ENCODE results near the gene SPARCL1.

Gene SPARCL1

DNA sequence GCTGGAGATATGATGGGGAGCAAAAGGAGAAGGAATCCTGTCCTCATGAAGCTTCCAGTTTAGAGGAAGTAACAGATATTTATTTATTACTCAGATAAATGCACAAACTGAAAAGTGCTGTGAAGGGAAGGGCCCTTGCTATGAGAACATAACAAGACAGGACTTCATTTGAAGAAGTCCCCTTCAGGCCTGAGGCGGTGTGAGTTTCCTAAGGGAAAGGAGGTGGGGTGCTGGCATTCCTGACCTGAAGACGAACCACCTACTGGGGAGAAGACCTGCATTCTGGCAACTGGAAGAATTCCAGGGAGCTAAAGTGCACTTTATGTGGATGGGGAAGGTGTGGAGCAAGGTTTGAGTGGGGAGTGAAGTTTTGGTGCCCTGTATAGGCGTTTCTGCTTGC, 15.9 kb upstream of the SPARCL1 start:
- no peaks in the 10 kb centered on the region for H3K9me3 ChIP-seq (ENCODE audit: insufficient read depth, low read length)
- no peak overlapping the region for H3K27ac ChIP-seq (ENCODE audit: low read depth, low read length)
- no peaks in the 10 kb centered on the region for H3F3A ChIP-seq (ENCODE audit: insufficient read depth)
- H3K4me3 ChIP-seq (ENCODE audit: insufficient read depth, low read length, poor library complexity, severe bottlenecking): no peak overlapping the region
- no peaks in the 10 kb centered on the region for H3K79me2 ChIP-seq (ENCODE audit: insufficient read depth, low read length)
- H3K9ac ChIP-seq (ENCODE audit: low read length): no peak overlapping the region
- no peak overlapping the region for H3K4me2 ChIP-seq (ENCODE audit: low read depth, low read length, poor library complexity, severe bottlenecking)
- H3K27me3 ChIP-seq (ENCODE audit: low read length): no peaks in the 10 kb centered on the region
- H4K20me1 ChIP-seq (ENCODE audit: low read depth, low read length): no peaks in the 10 kb centered on the region
- no peaks in the 10 kb centered on the region for H3K9me2 ChIP-seq (replicated peaks; ENCODE audit: insufficient read depth, low read length)
- H2AFZ ChIP-seq (ENCODE audit: low read depth, low read length, severe bottlenecking): no peak overlapping the region
- no peaks in the 10 kb centered on the region for H3K36me3 ChIP-seq (ENCODE audit: low read length)
- TF ChIP-seq, protein P1, sequence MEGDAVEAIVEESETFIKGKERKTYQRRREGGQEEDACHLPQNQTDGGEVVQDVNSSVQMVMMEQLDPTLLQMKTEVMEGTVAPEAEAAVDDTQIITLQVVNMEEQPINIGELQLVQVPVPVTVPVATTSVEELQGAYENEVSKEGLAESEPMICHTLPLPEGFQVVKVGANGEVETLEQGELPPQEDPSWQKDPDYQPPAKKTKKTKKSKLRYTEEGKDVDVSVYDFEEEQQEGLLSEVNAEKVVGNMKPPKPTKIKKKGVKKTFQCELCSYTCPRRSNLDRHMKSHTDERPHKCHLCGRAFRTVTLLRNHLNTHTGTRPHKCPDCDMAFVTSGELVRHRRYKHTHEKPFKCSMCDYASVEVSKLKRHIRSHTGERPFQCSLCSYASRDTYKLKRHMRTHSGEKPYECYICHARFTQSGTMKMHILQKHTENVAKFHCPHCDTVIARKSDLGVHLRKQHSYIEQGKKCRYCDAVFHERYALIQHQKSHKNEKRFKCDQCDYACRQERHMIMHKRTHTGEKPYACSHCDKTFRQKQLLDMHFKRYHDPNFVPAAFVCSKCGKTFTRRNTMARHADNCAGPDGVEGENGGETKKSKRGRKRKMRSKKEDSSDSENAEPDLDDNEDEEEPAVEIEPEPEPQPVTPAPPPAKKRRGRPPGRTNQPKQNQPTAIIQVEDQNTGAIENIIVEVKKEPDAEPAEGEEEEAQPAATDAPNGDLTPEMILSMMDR (IDR thresholded peaks at IDR 0.05; ENCODE audit: insufficient read depth, low read length, poor library complexity, severe bottlenecking): no peak
- no peak for TF ChIP-seq EZH2phosphoT487 (conservative IDR thresholded peaks at IDR 0.05; ENCODE audit: low read length)

- Histone ChIP-seq H3K4me3 (ENCODE audit: insufficient read depth, low read length, poor library complexity, severe bottlenecking) (no peak overlapping the region), H3K27me3 (ENCODE audit: low read length) (no peaks in the 10 kb centered on the region), H2AFZ (ENCODE audit: low read depth, low read length, severe bottlenecking) (no peak overlapping the region), H3K36me3 (ENCODE audit: low read length) (no peaks in the 10 kb centered on the region), H3K27ac (ENCODE audit: low read depth, low read length) (no peak overlapping the region), H3K9me3 (ENCODE audit: insufficient read depth, low read length) (no peaks in the 10 kb centered on the region), H3F3A (ENCODE audit: insufficient read depth) (no peaks in the 10 kb centered on the region), H3K9ac (ENCODE audit: low read length) (no peak overlapping the region), H3K4me2 (ENCODE audit: low read depth, low read length, poor library complexity, severe bottlenecking) (no peak overlapping the region), H4K20me1 (ENCODE audit: low read depth, low read length) (no peaks in the 10 kb centered on the region), H3K79me2 (ENCODE audit: insufficient read depth, low read length) (no peaks in the 10 kb centered on the region), H3K9me2 (replicated peaks; ENCODE audit: insufficient read depth, low read length) (no peaks in the 10 kb centered on the region)
- TF ChIP-seq, protein P1 (IDR thresholded peaks at IDR 0.05; ENCODE audit: insufficient read depth, low read length, poor library complexity, severe bottlenecking): no peak
- TF ChIP-seq EZH2phosphoT487 (conservative IDR thresholded peaks at IDR 0.05; ENCODE audit: low read length): no peak
Measured at GRCh38 chr4:87543835-87544461, 14.8 kb upstream of the SPARCL1 start.

DNA sequence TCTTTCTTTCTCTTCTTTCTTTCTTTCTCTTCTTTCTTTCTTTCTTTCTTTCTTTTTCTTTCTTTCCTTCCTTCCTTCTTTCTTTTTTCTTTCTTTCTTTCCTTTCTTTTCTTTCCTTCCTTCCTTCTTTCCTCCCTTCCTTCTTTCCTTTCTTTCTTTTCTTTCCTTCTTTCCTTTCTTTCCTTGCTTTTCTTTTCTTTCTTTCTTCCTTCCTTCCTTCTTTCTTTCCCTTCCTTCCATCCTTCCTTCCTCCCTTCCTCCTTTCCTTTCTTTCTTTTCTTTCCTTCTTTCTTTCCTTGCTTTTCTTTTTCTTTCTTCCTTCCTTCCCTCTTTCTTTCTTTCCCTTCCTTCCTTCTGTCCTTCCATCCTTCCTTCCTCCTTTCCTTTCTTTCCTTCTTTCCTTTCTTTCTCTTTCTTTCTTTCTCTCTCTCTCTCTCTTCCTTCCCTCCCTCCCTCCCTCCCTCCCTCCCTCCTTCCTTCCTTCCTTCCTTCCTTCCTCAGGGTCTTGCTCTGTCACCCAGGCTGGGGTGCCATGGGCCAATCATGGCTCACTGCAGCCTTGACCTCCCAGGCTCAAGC, 13.6 kb upstream of the SPARCL1 start:
- Histone ChIP-seq H3K9me2 (replicated peaks; ENCODE audit: insufficient read depth, low read length) (no peaks in the 10 kb centered on the region), H3K27me3 (ENCODE audit: low read length) (no peaks in the 10 kb centered on the region), H3K36me3 (ENCODE audit: low read length) (no peaks in the 10 kb centered on the region), H3F3A (ENCODE audit: insufficient read depth) (no peaks in the 10 kb centered on the region), H3K79me2 (ENCODE audit: insufficient read depth, low read length) (no peaks in the 10 kb centered on the region), H3K4me2 (ENCODE audit: low read depth, low read length, poor library complexity, severe bottlenecking) (no peak overlapping the region), H3K27ac (ENCODE audit: low read depth, low read length) (no peak overlapping the region), H3K9ac (ENCODE audit: low read length) (no peak overlapping the region), H4K20me1 (ENCODE audit: low read depth, low read length) (no peaks in the 10 kb centered on the region), H3K9me3 (ENCODE audit: insufficient read depth, low read length) (no peaks in the 10 kb centered on the region), H3K4me3 (ENCODE audit: insufficient read depth, low read length, poor library complexity, severe bottlenecking) (no peak overlapping the region), H2AFZ (ENCODE audit: low read depth, low read length, severe bottlenecking) (no peak overlapping the region)
- TF ChIP-seq, protein P1 (IDR thresholded peaks at IDR 0.05; ENCODE audit: insufficient read depth, low read length, poor library complexity, severe bottlenecking): no peak
- no peak for TF ChIP-seq EZH2phosphoT487 (conservative IDR thresholded peaks at IDR 0.05; ENCODE audit: low read length)

Data from SU-DHL-6 (cell line).